ENCODE data around the gene SLC9A9.

SLC9A9 gene

GRCh38 chr3:143600756-143601718 is 247.2 kb downstream of the SLC9A9 start:
- no peak for DNase-seq (ENCODE audit: low read depth in 3 of 3)

- no peak for DNase-seq (ENCODE audit: low read depth in 3 of 3)
Measured at GRCh38 chr3:143597774-143598652, 250.3 kb downstream of the SLC9A9 start.

- DNase-seq (ENCODE audit: low read depth in 3 of 3): no peak
Measured at GRCh38 chr3:143596957-143597642, 251.2 kb downstream of the SLC9A9 start.

GRCh38 chr3:143595456-143596077 is 252.7 kb downstream of the SLC9A9 start:
- DNase-seq (ENCODE audit: low read depth in 3 of 3): no peak

GRCh38 chr3:143594206-143594605 is 254.1 kb downstream of the SLC9A9 start:
- DNase-seq (ENCODE audit: low read depth in 3 of 3): no peak

GRCh38 chr3:143590660-143591059 is 257.6 kb downstream of the SLC9A9 start:
- no peak for DNase-seq (ENCODE audit: low read depth in 3 of 3)

GRCh38 chr3:143586576-143586975 is 261.7 kb downstream of the SLC9A9 start:
- no peak for DNase-seq (ENCODE audit: low read depth in 3 of 3)

GRCh38 chr3:143585720-143586456 is 262.4 kb downstream of the SLC9A9 start:
- DNase-seq (ENCODE audit: low read depth in 3 of 3): no peak

GRCh38 chr3:143584474-143584873 is 263.8 kb downstream of the SLC9A9 start:
- no peak for DNase-seq (ENCODE audit: low read depth in 3 of 3)

GRCh38 chr3:143581972-143582722 is 266.1 kb downstream of the SLC9A9 start:
- no peak for DNase-seq (ENCODE audit: low read depth in 3 of 3)

GRCh38 chr3:143578810-143579435 is 269.3 kb downstream of the SLC9A9 start:
- no peak for DNase-seq (ENCODE audit: low read depth in 3 of 3)

- no peak for DNase-seq (ENCODE audit: low read depth in 3 of 3)
Measured at GRCh38 chr3:143576568-143577270, 271.5 kb downstream of the SLC9A9 start.

GRCh38 chr3:143574933-143575332 is 273.3 kb downstream of the SLC9A9 start:
- no peak for DNase-seq (ENCODE audit: low read depth in 3 of 3)

GRCh38 chr3:143573610-143574303 is 274.5 kb downstream of the SLC9A9 start:
- DNase-seq (ENCODE audit: low read depth in 3 of 3): no peak

GRCh38 chr3:143571548-143571947 is 276.7 kb downstream of the SLC9A9 start:
- no peak for DNase-seq (ENCODE audit: low read depth in 3 of 3)

- no peak for DNase-seq (ENCODE audit: low read depth in 3 of 3)
Measured at GRCh38 chr3:143567823-143568222, 280.4 kb downstream of the SLC9A9 start.

- DNase-seq (ENCODE audit: low read depth in 3 of 3): no peak
Measured at GRCh38 chr3:143565951-143566350, 282.3 kb downstream of the SLC9A9 start.

GRCh38 chr3:143563786-143564185 is 284.5 kb downstream of the SLC9A9 start:
- DNase-seq (ENCODE audit: low read depth in 3 of 3): no peak

Data from stimulated activated CD4-positive, alpha-beta T cell treated with anti-CD3 and anti-CD28 coated beads, TNF-alpha, amount 100 ng/mL, for 48 hours (primary cell).